Measurements from ENCODE around the gene C11orf21. TPM values are rescaled to one million over a fixed set of nuclear protein-coding genes. Genes with fewer than 3 reads are reported as not detected.
A peak's percentile ranks its signal among the peaks of the same experiment; 100 is the strongest.

C11orf21 gene
- total RNA-seq, 6 donors from 2014 or later: 2.3 to 20.3 (median 9.5) TPM

- 37 to 67% methylated on average over 9 to 14 of the region's 14 CpGs for WGBS, 2 donors
- no peak overlapping the region for H3K4me3 ChIP-seq
- no peaks in the 10 kb centered on the region for H3K36me3 ChIP-seq
- TF ChIP-seq POLR2A (IDR thresholded peaks at IDR 0.05) (no peak), CTCF (IDR thresholded peaks at IDR 0.05) (no peak), POLR2AphosphoS5 (IDR thresholded peaks at IDR 0.05) (no peak), EP300 (IDR thresholded peaks at IDR 0.05) (no peak)
- H3K9me3 ChIP-seq: no peaks in the 10 kb centered on the region
- no peaks in the 10 kb centered on the region for H3K27me3 ChIP-seq
- H3K4me1 ChIP-seq: peaks cover 47 to 64% (median 53%) of the 10 kb centered on the region in 4 donors
- ATAC-seq (ENCODE audit: low FRiP score in 2 of 2) (peak in 1 of 2 donors; percentile 7), DNase-seq (peak in 1 of 2 donors; percentile 80)
- H3K27ac ChIP-seq: peak overlapping the region in 3 of 4 donors; percentile 80 to 93 (median 90)
These were observed 5.3 kb upstream of the C11orf21 start for GRCh38 chr11:2306877-2307500.

- Histone ChIP-seq H3K9me3 (no peaks in the 10 kb centered on the region), H3K4me1 (peaks cover 47 to 58% (median 51%) of the 10 kb centered on the region in 4 donors), H3K4me3 (peak overlapping the region in 2 of 4 donors; percentile 0 to 15), H3K27ac (peak overlapping the region; percentile 60 to 93 (median 85)), H3K27me3 (no peaks in the 10 kb centered on the region), H3K36me3 (no peaks in the 10 kb centered on the region)
- ATAC-seq (ENCODE audit: low FRiP score in 2 of 2): peak in 1 of 2 donors; percentile 47
- 25 to 32% methylated on average over 4 of the region's 4 CpGs for WGBS, 2 donors
- DNase-seq: no peak
- TF ChIP-seq POLR2A (IDR thresholded peaks at IDR 0.05) (no peak), EP300 (IDR thresholded peaks at IDR 0.05) (no peak), POLR2AphosphoS5 (IDR thresholded peaks at IDR 0.05) (no peak), CTCF (IDR thresholded peaks at IDR 0.05) (no peak)
These were observed 4.7 kb upstream of the C11orf21 start for GRCh38 chr11:2306452-2306823.

GRCh38 chr11:2305788-2306451 is 4.2 kb upstream of the C11orf21 start:
- H3K4me3 ChIP-seq: peak overlapping the region in 2 of 4 donors; percentile 4 to 15
- WGBS, 2 donors: 22 to 34% methylated on average over 7 to 12 of the region's 12 CpGs

GRCh38 chr11:2305140-2305778 is 3.5 kb upstream of the C11orf21 start:
- peak; percentile 81 to 85 for ATAC-seq (ENCODE audit: low FRiP score in 2 of 2)
- WGBS, 2 donors: 0 to 31% methylated on average over 2 to 10 of the region's 10 CpGs
- H3K27me3 ChIP-seq: no peaks in the 10 kb centered on the region
- peak overlapping the region in 1 of 4 donors; percentile 4 for H3K4me3 ChIP-seq
- H3K9me3 ChIP-seq: no peaks in the 10 kb centered on the region
- H3K27ac ChIP-seq: peak overlapping the region; percentile 63 to 93 (median 85)
- peaks cover 47 to 68% (median 54%) of the 10 kb centered on the region in 4 donors for H3K4me1 ChIP-seq
- H3K36me3 ChIP-seq: no peaks in the 10 kb centered on the region
- TF ChIP-seq POLR2A (IDR thresholded peaks at IDR 0.05): no peak
- TF ChIP-seq POLR2AphosphoS5 (IDR thresholded peaks at IDR 0.05): no peak
- TF ChIP-seq EP300 (IDR thresholded peaks at IDR 0.05): no peak
- peak; percentile 83 to 98 (median 96) for TF ChIP-seq CTCF (IDR thresholded peaks at IDR 0.05)
- DNase-seq: peak; percentile 91 to 94

More at GRCh38 chr11:2305788-2306451, 4.2 kb upstream of the C11orf21 start:
- H3K36me3 ChIP-seq: no peaks in the 10 kb centered on the region
- peak overlapping the region; percentile 63 to 93 (median 85) for H3K27ac ChIP-seq
- no peaks in the 10 kb centered on the region for H3K27me3 ChIP-seq
- ATAC-seq (ENCODE audit: low FRiP score in 2 of 2) (peak in 1 of 2 donors; percentile 2), DNase-seq (peak in 1 of 2 donors; percentile 22)
- TF ChIP-seq POLR2AphosphoS5 (IDR thresholded peaks at IDR 0.05) (peak in 1 of 2 donors; percentile 9), EP300 (IDR thresholded peaks at IDR 0.05) (no peak), POLR2A (IDR thresholded peaks at IDR 0.05) (no peak), CTCF (IDR thresholded peaks at IDR 0.05) (no peak)
- no peaks in the 10 kb centered on the region for H3K9me3 ChIP-seq
- peaks cover 47 to 62% (median 51%) of the 10 kb centered on the region in 4 donors for H3K4me1 ChIP-seq

All from upper lobe of left lung (tissue), 6 donors.